GM21717 (cell line): ENCODE results near the gene SRD5A1.
A peak's percentile ranks its signal among the peaks of the same experiment; 100 is the strongest.

Source experiments
- ATAC-seq: cut with Tn5 transposase; IDR thresholded peaks from one replicate; pipeline ENCODE4 v1.9.1; 2021; ENCODE audit warnings: mild to moderate bottlenecking, moderate library complexity; ENCODE audit not compliant: unreplicated experiment

Gene SRD5A1

DNA sequence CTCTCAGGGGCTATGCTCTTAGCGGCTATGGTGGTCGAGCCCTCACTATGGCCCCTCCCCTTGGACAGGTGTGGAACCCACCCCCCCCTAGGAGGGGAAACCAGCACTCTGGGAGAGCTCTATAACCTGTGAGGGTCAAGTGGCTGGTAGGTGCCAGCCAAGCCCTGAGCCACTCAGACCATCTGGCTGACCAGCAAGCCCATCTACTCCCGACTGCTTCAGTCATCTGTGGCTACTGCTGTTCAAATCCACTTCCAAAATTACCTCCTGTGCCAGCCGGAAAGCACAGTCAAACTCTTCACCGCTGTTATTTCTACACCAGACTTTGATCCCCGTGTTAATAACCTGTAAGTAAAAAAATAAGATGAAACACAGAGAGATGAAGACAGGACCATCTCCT is 28.9 kb upstream of the SRD5A1 start:
- no peak for ATAC-seq

DNA sequence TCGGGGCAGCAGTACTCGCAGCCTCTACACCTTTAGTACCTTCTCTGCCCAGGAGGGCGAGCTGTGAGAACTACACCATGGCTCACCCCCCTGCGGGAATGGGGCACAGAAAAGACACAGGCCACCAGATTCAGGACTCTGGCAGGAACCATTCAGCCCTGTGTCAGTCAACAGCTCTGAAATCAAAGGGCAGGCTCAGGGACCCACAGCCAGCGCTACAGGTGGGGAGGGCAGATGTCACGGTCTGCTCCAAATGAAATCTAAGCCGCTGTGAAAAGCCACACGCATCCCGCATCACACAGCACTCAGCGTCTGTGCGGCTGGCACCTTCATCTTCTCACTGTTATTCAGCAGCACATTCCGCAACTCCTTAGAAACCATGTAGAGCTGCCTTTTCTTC is 28.3 kb upstream of the SRD5A1 start:
- ATAC-seq = no peak

GRCh38 chr5:6606884-6607558 is 26.2 kb upstream of the SRD5A1 start:
- ATAC-seq = no peak

GRCh38 chr5:6607559-6607936 is 25.7 kb upstream of the SRD5A1 start:
- ATAC-seq = no peak

DNA sequence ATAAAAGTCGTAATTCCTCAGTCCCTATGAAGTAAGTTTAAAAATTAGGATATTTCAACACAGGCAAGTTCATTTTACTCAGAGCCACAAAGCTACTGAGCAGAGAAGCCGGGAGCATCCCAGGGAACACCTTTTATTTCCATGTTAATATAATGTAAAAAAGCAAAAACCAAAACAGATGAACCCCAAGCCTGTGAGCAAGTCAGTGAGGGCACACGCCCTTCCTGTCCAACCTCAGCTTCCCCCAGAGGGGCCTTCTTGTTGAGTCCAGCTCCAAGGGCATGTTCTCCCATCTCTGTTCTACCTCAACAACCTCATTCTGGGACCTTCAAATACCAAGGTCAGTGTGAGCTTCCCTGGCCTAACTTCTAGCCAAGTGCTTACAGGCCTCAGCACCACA is 25.2 kb upstream of the SRD5A1 start:
- ATAC-seq = no peak

GRCh38 chr5:6611334-6612256 is 21.6 kb upstream of the SRD5A1 start:
- no peak for ATAC-seq

DNA sequence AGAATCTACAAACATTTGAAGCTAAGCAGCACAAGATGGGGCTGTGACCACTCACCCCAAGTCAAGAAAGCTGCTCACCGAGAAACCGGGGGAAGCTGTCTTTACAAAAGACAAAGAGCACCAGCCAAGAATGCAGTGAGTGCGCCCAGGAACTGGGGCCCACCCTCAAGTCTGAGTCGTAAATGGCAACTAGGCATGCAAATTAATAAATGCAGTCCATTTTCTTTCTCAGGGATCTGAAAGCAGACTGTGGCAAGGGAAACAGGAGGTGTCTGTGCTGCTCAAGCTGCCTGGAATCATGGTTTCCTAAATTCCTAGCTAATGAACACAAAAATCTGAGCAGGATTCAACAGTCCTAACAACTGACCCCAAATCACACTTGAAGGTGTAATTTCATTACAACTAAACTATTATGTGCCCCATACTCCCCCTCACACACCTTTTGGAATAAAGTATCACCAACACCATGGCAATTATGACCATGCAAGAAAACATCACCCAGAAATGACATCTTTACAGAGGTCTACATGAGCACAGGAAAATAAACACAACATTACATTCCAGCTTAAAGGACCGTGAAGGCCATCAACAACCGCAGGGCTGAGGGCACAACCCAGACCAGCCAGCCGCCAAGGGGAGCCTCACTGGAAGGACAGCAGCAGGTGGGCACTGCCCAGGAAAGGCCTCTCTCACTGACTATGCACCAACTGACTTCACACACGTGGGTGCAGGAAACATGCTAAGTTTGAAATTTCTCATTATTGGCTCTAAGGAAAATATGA is 18.0 kb upstream of the SRD5A1 start:
- ATAC-seq = no peak

GRCh38 chr5:6616632-6617031 is 16.6 kb upstream of the SRD5A1 start:
- ATAC-seq = no peak

DNA sequence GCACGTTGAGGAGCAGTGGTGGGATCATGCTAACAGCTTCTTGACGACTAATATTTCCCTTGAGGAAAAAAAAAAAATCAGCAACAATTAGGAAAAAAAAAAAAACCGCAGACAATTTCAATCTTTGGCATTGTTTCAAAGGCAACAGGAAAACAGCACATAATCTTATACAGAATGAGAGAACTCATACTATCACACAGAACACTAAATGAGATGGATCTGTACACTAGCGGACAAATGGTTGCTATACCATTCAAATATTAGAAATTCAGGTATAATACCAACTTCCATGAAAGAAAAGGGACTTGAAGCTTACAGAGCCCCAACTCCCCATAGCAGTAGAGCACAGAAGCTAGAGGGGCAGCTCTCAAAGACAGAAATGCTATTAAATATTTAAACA is 10.0 kb upstream of the SRD5A1 start:
- ATAC-seq = no peak

GRCh38 chr5:6623941-6624340 is 9.3 kb upstream of the SRD5A1 start:
- ATAC-seq = no peak

- ATAC-seq = no peak
These were observed 6.7 kb upstream of the SRD5A1 start for GRCh38 chr5:6626508-6626907.

GRCh38 chr5:6631441-6631840 is 1.8 kb upstream of the SRD5A1 start:
- no peak for ATAC-seq

- ATAC-seq = peak; percentile 25
These were observed 834 bp upstream of the SRD5A1 start for GRCh38 chr5:6632324-6632887.

DNA sequence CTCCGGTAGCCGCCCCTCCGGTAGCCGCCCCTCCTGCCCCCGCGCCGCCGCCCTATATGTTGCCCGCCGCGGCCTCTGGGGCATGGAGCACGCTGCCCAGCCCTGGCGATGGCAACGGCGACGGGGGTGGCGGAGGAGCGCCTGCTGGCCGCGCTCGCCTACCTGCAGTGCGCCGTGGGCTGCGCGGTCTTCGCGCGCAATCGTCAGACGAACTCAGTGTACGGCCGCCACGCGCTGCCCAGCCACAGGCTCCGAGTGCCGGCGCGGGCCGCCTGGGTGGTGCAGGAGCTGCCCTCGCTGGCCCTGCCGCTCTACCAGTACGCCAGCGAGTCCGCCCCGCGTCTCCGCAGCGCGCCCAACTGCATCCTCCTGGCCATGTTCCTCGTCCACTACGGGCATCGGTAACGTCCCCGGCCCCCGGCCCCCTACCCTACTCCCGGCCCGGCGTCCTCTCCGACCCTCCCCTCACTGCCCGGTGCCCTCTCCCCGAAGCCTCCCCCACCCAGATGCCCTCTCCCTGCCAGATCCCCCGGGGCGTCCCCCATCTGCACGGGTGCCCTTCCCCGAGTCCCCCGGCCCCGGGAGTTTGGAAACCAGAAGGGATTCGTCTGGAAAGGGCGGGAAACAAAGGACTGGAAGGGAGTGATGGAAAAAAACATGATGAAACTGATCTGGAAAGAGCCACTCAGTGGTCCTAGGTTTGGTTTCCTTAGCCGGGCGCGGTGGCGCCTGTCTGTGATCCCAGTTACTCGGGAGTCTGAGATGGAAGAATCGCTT is 417 bp downstream of the SRD5A1 start:
- peak; percentile 55 for ATAC-seq

- ATAC-seq = no peak
These were observed 1.1 kb downstream of the SRD5A1 start for GRCh38 chr5:6634306-6634705.

DNA sequence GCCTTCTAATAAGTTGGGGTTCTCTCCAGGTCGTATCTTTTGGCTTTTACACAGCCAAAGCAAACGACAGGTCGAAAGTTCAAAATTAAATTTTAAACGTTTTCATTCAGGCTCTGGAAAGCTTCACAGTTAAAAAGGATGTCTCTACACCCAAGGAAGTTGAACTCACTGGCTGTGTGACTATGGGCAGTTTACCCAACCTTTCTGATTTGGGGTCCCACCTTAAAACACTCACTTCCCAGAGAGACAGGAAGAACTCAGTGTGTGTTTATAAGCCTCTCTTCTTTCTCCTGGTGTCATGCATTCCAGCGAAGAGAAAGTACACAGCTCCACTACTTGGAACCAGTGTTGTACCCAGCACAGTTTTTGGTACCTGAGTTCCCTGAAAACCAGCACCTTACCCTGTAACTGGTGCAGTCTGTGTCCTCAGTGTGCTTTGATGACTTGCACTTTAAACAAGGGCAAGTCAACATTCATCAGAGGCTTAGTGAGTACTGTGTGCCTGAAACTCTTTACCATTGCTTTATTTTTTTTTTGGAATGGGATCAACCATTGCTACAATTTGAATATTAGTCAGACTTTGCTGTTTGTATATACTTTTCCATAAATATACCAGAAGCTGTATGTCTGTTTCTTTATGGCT is 1.7 kb downstream of the SRD5A1 start:
- no peak for ATAC-seq

DNA sequence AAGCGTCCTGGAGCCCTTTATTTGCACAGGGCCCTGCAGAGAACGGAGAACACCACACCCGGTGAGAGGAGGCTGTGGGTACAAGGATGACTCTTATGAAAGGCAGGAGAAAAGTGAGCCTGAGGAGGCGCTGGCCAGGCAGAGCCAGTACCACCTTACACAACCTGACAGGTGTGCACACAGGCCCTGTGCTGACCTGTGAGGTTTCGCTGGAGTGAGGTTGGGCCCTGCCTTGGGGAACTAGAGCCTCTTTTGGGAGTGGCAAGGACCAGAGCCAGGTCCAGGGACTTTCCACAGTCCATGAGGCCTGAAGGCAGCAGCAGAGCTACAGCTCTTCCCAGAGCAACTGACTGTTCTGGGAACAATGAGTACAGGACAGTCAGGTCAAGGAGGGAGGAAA is 3.1 kb downstream of the SRD5A1 start:
- ATAC-seq = no peak

DNA sequence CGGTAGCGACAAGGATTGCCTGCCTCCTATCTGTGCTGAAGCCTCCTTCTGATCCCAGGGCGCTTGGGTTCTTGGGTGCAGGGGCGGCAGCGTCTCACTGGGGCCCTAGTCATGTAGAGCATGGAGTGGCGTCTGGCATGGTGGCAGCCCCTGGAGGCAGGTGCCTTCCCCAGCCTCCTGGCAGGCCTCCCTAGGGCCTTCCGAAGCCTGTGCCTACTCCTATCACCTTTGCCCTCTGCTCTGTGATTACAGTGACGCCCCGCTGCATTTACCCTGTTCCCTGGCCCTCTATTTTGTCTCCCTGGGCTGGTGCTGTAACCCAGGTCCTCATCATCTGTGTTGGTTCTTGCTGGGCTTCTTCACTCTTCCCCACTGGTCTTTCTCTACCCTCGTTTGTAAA is 3.8 kb downstream of the SRD5A1 start:
- ATAC-seq = no peak

- ATAC-seq = no peak
These were observed 4.3 kb downstream of the SRD5A1 start for GRCh38 chr5:6637590-6637989.

- no peak for ATAC-seq
These were observed 5.0 kb downstream of the SRD5A1 start for GRCh38 chr5:6638236-6638635.
